Effector memory CD8-positive, alpha-beta T cell (primary cell): ENCODE measurements around the gene FANCC.
"Not testable (repeated sequence)": the region's sequence is repeated elsewhere in the genome, so short reads cannot be mapped to it uniquely, and the experiment has no call there.

Experiments used
- ATAC-seq: fragments of 150-1000 bp; cut with Tn5 transposase; replicated peaks from 2 replicates; pipeline ENCODE4 v1.10.0; 2021; ENCODE audit warnings: mild to moderate bottlenecking, moderate library complexity
- DNase-seq, 3 experiments: peaks; one replicate each; pipeline ENCODE4 v3.0.0; 2021
- H3K27ac Mint-ChIP-seq, 2 donors: one replicate each; pipeline ENCODE4 v1.8.0; 2022; ENCODE audit warnings: mild to moderate bottlenecking in 2 of 2, mixed read lengths in 2 of 2, moderate library complexity in 2 of 2
- H3K27me3 Mint-ChIP-seq, 2 donors: one replicate each; pipeline ENCODE4 v1.8.0; 2022; ENCODE audit warnings: mixed read lengths in 2 of 2
- H3K36me3 Mint-ChIP-seq: one replicate; pipeline ENCODE4 v1.8.0; 2022; ENCODE audit warnings: mild to moderate bottlenecking, moderate library complexity, mixed read lengths; ENCODE audit not compliant: insufficient read depth
- H3K4me1 Mint-ChIP-seq, 2 donors: one replicate each; pipeline ENCODE4 v1.8.0; 2022; ENCODE audit warnings: low read depth in 2 of 2, mixed read lengths in 2 of 2
- H3K4me3 Mint-ChIP-seq, 2 donors: one replicate each; pipeline ENCODE4 v1.8.0; 2022; ENCODE audit warnings: mild to moderate bottlenecking in 2 of 2, mixed read lengths in 2 of 2, moderate library complexity in 2 of 2
- H3K9me3 Mint-ChIP-seq, 2 donors: one replicate each; pipeline ENCODE4 v1.8.0; 2022; ENCODE audit warnings: mixed read lengths in 2 of 2

FANCC gene

GRCh38 chr9:95225076-95225725, 92.3 kb downstream of the FANCC start:
- H3K27me3 Mint-ChIP-seq, result no peaks in the 10 kb centered on the region
- ATAC-seq, result no peak
- no peak for DNase-seq
- H3K4me1 Mint-ChIP-seq, result no peaks in the 10 kb centered on the region
- H3K27ac Mint-ChIP-seq, result peak overlapping the region in 1 of 2 donors; percentile 66
- no peak overlapping the region for H3K4me3 Mint-ChIP-seq
- no peaks in the 10 kb centered on the region for H3K36me3 Mint-ChIP-seq
- no peaks in the 10 kb centered on the region for H3K9me3 Mint-ChIP-seq

DNA sequence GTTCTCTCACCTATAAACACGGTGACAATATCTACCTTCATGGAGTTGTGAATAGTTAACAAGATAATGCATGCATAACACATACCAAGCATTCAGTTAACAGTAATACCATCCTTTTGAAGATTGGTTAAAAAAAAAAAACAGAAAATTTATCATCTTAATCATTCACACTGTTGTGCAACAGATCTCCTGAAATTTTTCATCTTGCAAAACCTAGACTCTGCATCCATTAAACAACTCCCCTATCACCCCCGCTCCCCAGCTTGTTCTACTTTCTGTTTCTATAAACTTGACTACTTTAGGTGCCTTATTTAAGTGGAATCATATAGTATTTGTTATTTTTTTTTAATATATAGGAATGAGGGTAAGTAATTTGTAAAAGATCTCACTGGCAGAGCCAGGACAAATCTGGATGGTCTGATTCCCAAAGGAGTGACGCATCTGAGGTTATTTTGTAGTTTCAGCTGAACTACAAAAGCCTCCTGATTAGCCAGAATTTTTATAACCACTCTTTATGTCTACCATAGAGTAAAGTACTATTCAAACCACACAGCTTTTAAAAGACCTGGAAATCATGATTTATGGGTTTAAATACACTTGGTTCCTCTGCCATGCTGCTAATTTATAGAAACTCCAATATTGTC, 93.0 kb downstream of the FANCC start:
- ATAC-seq (no peak), DNase-seq (no peak)
- Mint-ChIP-seq H3K9me3 (no peaks in the 10 kb centered on the region), H3K4me1 (no peaks in the 10 kb centered on the region), H3K4me3 (no peak overlapping the region), H3K36me3 (no peaks in the 10 kb centered on the region), H3K27ac (no peak overlapping the region), H3K27me3 (no peaks in the 10 kb centered on the region)

DNA sequence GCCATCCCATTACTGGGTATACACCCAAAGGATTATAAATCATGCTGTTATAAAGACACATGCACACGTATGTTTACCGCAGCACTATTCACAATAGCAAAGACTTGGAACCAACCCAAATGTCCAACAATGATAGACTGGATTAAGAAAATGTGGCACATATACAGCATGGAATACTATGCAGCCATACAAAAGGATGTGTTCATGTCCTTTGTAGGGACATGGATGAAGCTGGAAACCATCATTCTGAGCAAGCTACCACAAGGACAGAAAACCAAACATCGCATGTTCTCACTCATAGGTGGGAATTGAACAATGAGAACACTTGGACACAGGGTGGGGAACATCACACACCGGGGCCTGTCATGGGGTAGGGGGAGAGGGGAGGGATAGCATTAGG, 97.2 kb downstream of the FANCC start:
- not testable (repeated sequence) for H3K4me3 Mint-ChIP-seq, DNase-seq, H3K4me1 Mint-ChIP-seq, H3K36me3 Mint-ChIP-seq, H3K27ac Mint-ChIP-seq, H3K9me3 Mint-ChIP-seq, ATAC-seq, H3K27me3 Mint-ChIP-seq

GRCh38 chr9:95218773-95219172, 98.7 kb downstream of the FANCC start:
- H3K4me3 Mint-ChIP-seq, result no peak overlapping the region
- DNase-seq (no peak), ATAC-seq (no peak)
- H3K4me1 Mint-ChIP-seq, result no peaks in the 10 kb centered on the region
- no peaks in the 10 kb centered on the region for H3K27me3 Mint-ChIP-seq
- H3K9me3 Mint-ChIP-seq, result no peaks in the 10 kb centered on the region
- no peak overlapping the region for H3K27ac Mint-ChIP-seq
- H3K36me3 Mint-ChIP-seq, result no peaks in the 10 kb centered on the region

DNA sequence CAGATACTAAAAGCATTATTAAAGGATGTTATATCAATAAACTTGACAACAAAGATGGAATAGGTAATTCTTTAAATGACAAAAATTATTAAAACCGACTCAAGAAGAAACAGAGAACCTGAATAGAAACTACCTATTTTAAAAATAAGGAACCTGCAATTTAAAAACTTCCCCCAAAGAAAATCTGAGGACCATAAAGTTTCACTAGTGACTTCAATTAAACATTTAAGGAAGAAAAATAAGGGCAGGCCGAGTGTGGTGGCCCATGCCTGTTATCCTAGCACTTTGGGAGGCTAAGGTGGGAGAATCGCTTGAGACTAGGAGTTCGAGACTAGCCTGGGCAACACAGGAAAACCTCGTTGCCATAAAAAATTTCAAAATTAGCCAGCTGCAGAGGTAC, 99.6 kb downstream of the FANCC start:
- H3K9me3 Mint-ChIP-seq, result no peaks in the 10 kb centered on the region
- no peak for ATAC-seq
- no peak overlapping the region for H3K4me3 Mint-ChIP-seq
- H3K27ac Mint-ChIP-seq, result no peak overlapping the region
- H3K27me3 Mint-ChIP-seq, result no peaks in the 10 kb centered on the region
- no peak for DNase-seq
- no peaks in the 10 kb centered on the region for H3K36me3 Mint-ChIP-seq
- H3K4me1 Mint-ChIP-seq, result no peaks in the 10 kb centered on the region

DNA sequence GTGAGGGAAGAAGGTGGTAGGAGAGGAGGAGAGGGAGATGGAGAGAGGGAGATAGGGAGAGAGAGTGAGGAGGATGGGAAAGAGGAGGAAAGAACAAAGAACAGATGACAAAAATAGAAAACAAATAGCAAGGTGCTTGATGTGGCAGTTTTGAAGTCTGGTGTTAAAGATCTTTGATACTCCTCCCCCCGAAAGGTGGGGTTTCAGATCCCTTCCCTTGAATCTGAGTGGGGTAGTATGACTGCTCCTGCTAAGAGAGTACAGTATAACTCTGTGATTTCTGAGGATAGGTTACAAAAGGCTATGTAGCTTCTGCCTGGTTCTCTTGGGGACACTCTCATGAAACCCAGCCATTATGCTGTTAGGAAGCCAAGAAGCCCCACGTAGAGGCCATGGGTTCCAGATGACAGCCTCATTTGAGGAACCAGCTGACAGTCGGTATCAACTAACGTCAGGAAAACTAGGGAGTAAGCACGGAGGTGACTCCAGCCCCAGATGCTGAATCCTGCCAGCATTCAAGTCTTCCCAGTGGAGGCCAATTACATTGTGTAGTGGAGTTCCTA, 102.1 kb downstream of the FANCC start:
- Mint-ChIP-seq H3K36me3 (no peaks in the 10 kb centered on the region), H3K27ac (no peak overlapping the region), H3K27me3 (no peaks in the 10 kb centered on the region), H3K4me3 (no peak overlapping the region), H3K4me1 (peaks cover 0 to 2% of the 10 kb centered on the region in 2 donors), H3K9me3 (no peaks in the 10 kb centered on the region)
- no peak for DNase-seq
- no peak for ATAC-seq

DNA sequence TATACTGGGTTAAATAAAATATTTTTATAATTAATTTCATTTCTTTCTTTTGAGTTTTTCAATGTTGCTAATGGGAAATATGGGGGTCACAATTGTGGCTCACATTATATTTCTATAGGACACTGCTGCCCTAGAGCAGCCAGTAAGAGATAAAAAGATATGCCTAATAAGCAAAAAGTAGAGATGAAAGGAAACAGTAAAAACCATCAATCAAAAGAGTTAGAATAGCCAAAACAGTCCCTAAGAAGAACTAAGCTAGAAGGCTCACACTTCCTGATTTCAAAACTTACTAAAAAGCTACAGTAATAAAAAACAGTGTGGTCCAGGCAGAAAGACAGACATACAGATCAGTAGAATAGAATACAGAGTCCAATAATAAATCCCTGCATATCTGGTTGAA, 104.4 kb downstream of the FANCC start:
- no peaks in the 10 kb centered on the region for H3K9me3 Mint-ChIP-seq
- H3K27ac Mint-ChIP-seq, result no peak overlapping the region
- no peak for ATAC-seq
- no peaks in the 10 kb centered on the region for H3K27me3 Mint-ChIP-seq
- H3K4me3 Mint-ChIP-seq, result no peak overlapping the region
- peaks cover 0 to 2% of the 10 kb centered on the region in 2 donors for H3K4me1 Mint-ChIP-seq
- DNase-seq, result no peak
- H3K36me3 Mint-ChIP-seq, result no peaks in the 10 kb centered on the region

DNA sequence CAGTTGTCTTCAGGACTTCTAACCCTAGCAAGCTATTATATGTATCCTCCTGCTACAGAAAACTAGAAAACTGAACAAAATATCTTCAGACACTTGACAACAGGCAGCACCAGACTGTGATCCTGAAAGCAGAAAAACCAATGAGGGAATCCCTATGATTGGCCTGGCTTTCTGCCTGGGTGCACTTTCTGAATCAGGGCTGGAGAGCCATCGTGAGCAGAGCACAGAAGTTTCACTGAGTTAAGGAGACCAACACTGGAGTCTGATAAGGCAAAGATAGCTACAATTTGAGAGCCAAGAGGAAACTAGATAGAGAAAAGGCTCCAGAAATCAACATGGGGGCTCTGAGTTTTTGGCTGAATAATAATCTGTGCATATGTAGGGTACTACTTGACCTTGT, 106.5 kb downstream of the FANCC start:
- no peaks in the 10 kb centered on the region for H3K36me3 Mint-ChIP-seq
- no peaks in the 10 kb centered on the region for H3K27me3 Mint-ChIP-seq
- ATAC-seq (no peak), DNase-seq (no peak)
- no peak overlapping the region for H3K4me3 Mint-ChIP-seq
- peaks cover 0 to 2% of the 10 kb centered on the region in 2 donors for H3K4me1 Mint-ChIP-seq
- H3K9me3 Mint-ChIP-seq, result no peaks in the 10 kb centered on the region
- H3K27ac Mint-ChIP-seq, result no peak overlapping the region

DNA sequence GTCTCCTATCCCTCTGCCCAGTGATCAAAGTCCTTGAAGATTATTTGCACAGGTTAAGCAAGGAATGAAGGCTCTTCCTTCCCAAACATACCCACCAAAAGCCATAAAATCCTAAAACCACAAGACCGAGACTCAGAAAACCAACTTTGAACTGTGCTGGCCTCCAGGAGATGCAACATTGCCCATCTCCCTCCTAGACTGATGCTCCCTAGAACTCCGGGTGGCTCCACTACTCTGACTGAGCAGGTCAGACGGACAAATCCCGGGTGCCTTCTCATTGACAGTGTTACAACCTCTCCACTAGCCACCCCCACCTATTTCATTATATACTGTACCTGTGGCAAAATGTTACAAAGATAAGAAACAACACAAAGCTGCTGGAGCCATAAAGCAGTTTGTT, 110.1 kb downstream of the FANCC start:
- Mint-ChIP-seq H3K27me3 (no peaks in the 10 kb centered on the region), H3K27ac (no peak overlapping the region), H3K4me3 (no peak overlapping the region), H3K9me3 (no peaks in the 10 kb centered on the region), H3K4me1 (peaks cover 0 to 2% of the 10 kb centered on the region in 2 donors), H3K36me3 (no peaks in the 10 kb centered on the region)
- no peak for ATAC-seq
- no peak for DNase-seq

- DNase-seq (no peak), ATAC-seq (no peak)
- H3K27me3 Mint-ChIP-seq, result no peaks in the 10 kb centered on the region
- H3K36me3 Mint-ChIP-seq, result no peaks in the 10 kb centered on the region
- no peaks in the 10 kb centered on the region for H3K4me1 Mint-ChIP-seq
- H3K4me3 Mint-ChIP-seq, result no peak overlapping the region
- H3K9me3 Mint-ChIP-seq, result no peaks in the 10 kb centered on the region
- no peak overlapping the region for H3K27ac Mint-ChIP-seq
These were observed 111.4 kb downstream of the FANCC start for GRCh38 chr9:95206143-95206542.

- H3K9me3 Mint-ChIP-seq, result no peaks in the 10 kb centered on the region
- ATAC-seq (no peak), DNase-seq (no peak)
- H3K4me1 Mint-ChIP-seq, result no peaks in the 10 kb centered on the region
- H3K27me3 Mint-ChIP-seq, result no peaks in the 10 kb centered on the region
- H3K4me3 Mint-ChIP-seq, result no peak overlapping the region
- H3K27ac Mint-ChIP-seq, result no peak overlapping the region
- no peaks in the 10 kb centered on the region for H3K36me3 Mint-ChIP-seq
These were observed 112.8 kb downstream of the FANCC start for GRCh38 chr9:95204710-95205109.

DNA sequence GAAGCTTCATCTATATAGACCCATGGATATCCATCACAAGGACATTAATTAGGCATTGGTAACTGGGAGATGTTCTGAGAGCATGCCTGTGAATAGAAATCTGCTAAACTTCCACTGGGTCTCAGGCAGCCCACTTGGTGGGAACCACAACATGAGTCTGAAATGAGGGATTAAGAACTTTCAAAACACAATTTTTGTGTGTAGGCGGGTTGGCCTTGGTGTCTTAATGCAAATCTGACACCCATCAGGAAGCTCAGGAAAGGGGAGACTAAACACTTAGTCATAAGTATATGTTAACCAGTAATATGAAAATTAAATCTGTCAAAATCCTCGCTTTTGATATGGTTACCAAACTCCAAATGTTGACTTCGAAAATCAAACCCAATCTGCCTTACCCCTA, 113.2 kb downstream of the FANCC start:
- no peaks in the 10 kb centered on the region for H3K36me3 Mint-ChIP-seq
- no peak for ATAC-seq
- H3K27ac Mint-ChIP-seq, result no peak overlapping the region
- no peak overlapping the region for H3K4me3 Mint-ChIP-seq
- no peaks in the 10 kb centered on the region for H3K4me1 Mint-ChIP-seq
- no peaks in the 10 kb centered on the region for H3K9me3 Mint-ChIP-seq
- no peak for DNase-seq
- no peaks in the 10 kb centered on the region for H3K27me3 Mint-ChIP-seq

GRCh38 chr9:95203019-95203418, 114.5 kb downstream of the FANCC start:
- H3K4me3 Mint-ChIP-seq, H3K27me3 Mint-ChIP-seq, H3K9me3 Mint-ChIP-seq, DNase-seq, ATAC-seq, H3K4me1 Mint-ChIP-seq, H3K27ac Mint-ChIP-seq, H3K36me3 Mint-ChIP-seq: not testable (repeated sequence)

DNA sequence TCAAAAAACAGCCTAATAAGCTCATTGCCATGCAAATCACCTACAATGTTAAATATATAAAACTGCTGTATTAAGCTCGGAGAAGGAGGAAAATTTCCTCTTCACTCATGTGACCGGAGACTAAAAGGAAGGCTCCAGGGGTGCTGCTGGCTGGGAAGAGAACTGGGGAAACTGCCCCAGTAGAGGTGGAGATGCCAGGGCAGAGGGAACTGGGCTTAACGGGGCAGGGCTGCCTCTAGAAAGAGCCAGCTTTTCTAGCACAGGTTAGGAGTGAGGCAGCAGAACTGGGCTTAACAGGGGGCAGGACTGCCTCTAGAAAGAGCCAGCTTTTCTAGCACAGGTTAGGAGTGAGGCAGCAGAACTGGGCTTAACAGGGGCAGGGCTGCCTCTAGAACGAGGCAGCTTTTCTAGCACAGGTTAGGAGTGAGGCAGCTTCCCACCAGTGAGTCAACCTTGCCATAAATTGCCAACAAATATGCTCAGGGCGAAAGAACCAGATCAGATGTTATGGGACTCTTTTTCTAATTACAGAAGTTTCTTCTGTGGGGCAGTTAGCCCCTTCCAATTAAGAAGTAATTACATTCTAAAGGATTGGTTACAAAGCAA, 115.3 kb downstream of the FANCC start:
- ATAC-seq (no peak), DNase-seq (no peak)
- no peaks in the 10 kb centered on the region for H3K27me3 Mint-ChIP-seq
- no peak overlapping the region for H3K4me3 Mint-ChIP-seq
- no peaks in the 10 kb centered on the region for H3K4me1 Mint-ChIP-seq
- H3K9me3 Mint-ChIP-seq, result no peaks in the 10 kb centered on the region
- no peak overlapping the region for H3K27ac Mint-ChIP-seq
- no peaks in the 10 kb centered on the region for H3K36me3 Mint-ChIP-seq
